Inflammatory macrophage treated with lipopolysaccharide for 1 hour (primary cell): ENCODE measurements around the gene MRM2.

ENCODE experiments used
- DNase-seq, 2 donors: peaks; one replicate each; pipeline ENCODE4 v3.0.0-alpha.2; 2020 to 2022

Gene MRM2

GRCh38 chr7:2220030-2220429 is 22.0 kb downstream of the MRM2 start:
- no peak for DNase-seq

GRCh38 chr7:2219606-2220005 is 22.4 kb downstream of the MRM2 start:
- DNase-seq, result no peak

- no peak for DNase-seq
These were observed 22.9 kb downstream of the MRM2 start for GRCh38 chr7:2219136-2219535.

- no peak for DNase-seq
These were observed 23.6 kb downstream of the MRM2 start for GRCh38 chr7:2218444-2218785.

- DNase-seq, result no peak
These were observed 24.1 kb downstream of the MRM2 start for GRCh38 chr7:2217716-2218443.

GRCh38 chr7:2217206-2217605 is 24.8 kb downstream of the MRM2 start:
- DNase-seq, result no peak

GRCh38 chr7:2215851-2216250 is 26.2 kb downstream of the MRM2 start:
- DNase-seq, result no peak

- no peak for DNase-seq
These were observed 27.4 kb downstream of the MRM2 start for GRCh38 chr7:2214636-2215035.

- DNase-seq, result no peak
These were observed 28.3 kb downstream of the MRM2 start for GRCh38 chr7:2213551-2214215.

- no peak for DNase-seq
These were observed 29.1 kb downstream of the MRM2 start for GRCh38 chr7:2212906-2213305.

GRCh38 chr7:2211926-2212325 is 30.1 kb downstream of the MRM2 start:
- DNase-seq, result no peak

- DNase-seq, result no peak
These were observed 30.6 kb downstream of the MRM2 start for GRCh38 chr7:2211259-2211880.

GRCh38 chr7:2210551-2211258 is 31.3 kb downstream of the MRM2 start:
- DNase-seq, result no peak

- DNase-seq, result no peak
These were observed 32.1 kb downstream of the MRM2 start for GRCh38 chr7:2209961-2210323.

- peak; percentile 26 to 48 for DNase-seq
These were observed 32.7 kb downstream of the MRM2 start for GRCh38 chr7:2209146-2209960.

GRCh38 chr7:2208712-2209111 is 33.3 kb downstream of the MRM2 start:
- no peak for DNase-seq

GRCh38 chr7:2205036-2205780 is 36.8 kb downstream of the MRM2 start:
- DNase-seq, result no peak

- no peak for DNase-seq
These were observed 37.6 kb downstream of the MRM2 start for GRCh38 chr7:2204446-2204845.

- peak; percentile 9 to 11 for DNase-seq
These were observed 38.2 kb downstream of the MRM2 start for GRCh38 chr7:2203766-2204300.

GRCh38 chr7:2202901-2203765 is 38.9 kb downstream of the MRM2 start:
- no peak for DNase-seq

GRCh38 chr7:2202361-2202761 is 39.6 kb downstream of the MRM2 start:
- DNase-seq, result no peak
